ENCODE measurements around the gene CPB1.

The CPB1 gene

DNA sequence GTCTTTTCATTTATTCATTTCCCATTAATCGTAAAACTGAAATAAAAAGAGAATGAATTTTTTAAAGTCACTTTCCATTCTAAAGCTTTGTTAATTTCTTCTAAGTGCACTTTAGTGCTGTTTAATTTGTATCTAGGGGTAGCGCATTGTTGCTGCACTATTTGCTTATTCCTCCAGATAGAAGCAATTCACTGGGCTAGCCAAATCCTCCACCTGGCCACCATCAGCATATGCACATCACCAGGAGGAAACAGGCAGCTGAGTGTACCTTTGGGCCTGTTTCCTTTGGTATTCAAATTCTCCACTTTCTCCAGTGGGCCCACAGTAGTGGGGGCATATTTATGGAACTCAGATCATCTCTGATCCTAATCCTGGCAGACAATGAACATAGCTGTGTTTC is 29.8 kb upstream of the CPB1 start:
- Histone ChIP-seq H3K9ac (ENCODE audit: low read depth, low read length) (no peak overlapping the region), H3K27me3 (ENCODE audit: insufficient read depth, low read length) (no peaks in the 10 kb centered on the region), H3K27ac (ENCODE audit: low read depth, low read length) (no peak overlapping the region), H3K4me1 (ENCODE audit: insufficient read depth, low read length) (peaks cover 34% of the 10 kb centered on the region), H3K36me3 (ENCODE audit: insufficient read depth, low read length) (no peaks in the 10 kb centered on the region), H3K4me3 (ENCODE audit: low read length) (no peak overlapping the region), H3K9me3 (ENCODE audit: insufficient read depth, low read depth, low read length) (no peaks in the 10 kb centered on the region)
- 100% methylated on average over 1 of the region's 2 CpGs for WGBS

DNA sequence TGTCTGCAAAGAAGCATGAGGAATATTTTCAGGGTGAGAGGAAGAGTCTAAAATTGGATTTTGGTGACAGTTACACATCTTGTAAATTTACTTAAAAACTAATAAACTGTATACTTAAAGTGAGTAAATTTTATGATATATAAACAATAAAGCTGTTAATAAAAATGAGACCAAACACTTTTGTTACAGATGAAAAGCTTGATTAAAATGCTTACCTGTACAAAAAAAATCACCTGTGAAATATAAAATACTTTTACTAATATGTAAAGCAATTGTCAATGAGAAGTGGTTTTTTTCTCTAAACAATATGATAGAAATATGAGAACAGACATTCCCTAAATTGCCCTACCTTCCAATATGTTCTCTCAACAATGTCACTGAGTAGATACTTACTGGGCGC is 27.2 kb upstream of the CPB1 start:
- WGBS, result no CpG with 5 or more reads among the region's 1 CpG
- H3K36me3 ChIP-seq (ENCODE audit: insufficient read depth, low read length), result no peaks in the 10 kb centered on the region
- no peaks in the 10 kb centered on the region for H3K27me3 ChIP-seq (ENCODE audit: insufficient read depth, low read length)
- no peak overlapping the region for H3K9ac ChIP-seq (ENCODE audit: low read depth, low read length)
- peaks cover 28% of the 10 kb centered on the region for H3K4me1 ChIP-seq (ENCODE audit: insufficient read depth, low read length)
- no peak overlapping the region for H3K4me3 ChIP-seq (ENCODE audit: low read length)
- H3K27ac ChIP-seq (ENCODE audit: low read depth, low read length), result no peak overlapping the region
- no peaks in the 10 kb centered on the region for H3K9me3 ChIP-seq (ENCODE audit: insufficient read depth, low read depth, low read length)

DNA sequence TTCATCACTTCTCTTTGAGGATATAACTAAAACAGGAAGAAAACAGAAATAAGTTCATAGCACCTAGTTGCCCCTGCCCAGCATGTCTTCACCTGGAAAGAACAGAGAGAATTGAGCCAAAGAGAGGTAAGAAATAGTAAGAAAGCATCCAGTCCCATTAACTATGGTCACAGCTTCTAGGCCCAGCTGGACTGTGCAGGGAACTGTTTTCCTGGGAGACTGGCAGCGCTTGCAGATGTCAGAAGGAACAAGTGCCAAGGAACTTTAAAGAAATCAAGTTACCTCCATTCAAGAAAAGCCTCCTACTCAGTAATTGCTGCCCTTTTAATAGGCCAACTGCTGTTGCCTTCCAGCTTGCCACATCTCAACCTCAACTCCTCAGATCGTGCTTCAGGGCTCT is 17.8 kb upstream of the CPB1 start:
- H3K27ac ChIP-seq (ENCODE audit: low read depth, low read length), result no peak overlapping the region
- no peaks in the 10 kb centered on the region for H3K9me3 ChIP-seq (ENCODE audit: insufficient read depth, low read depth, low read length)
- no peaks in the 10 kb centered on the region for H3K36me3 ChIP-seq (ENCODE audit: insufficient read depth, low read length)
- H3K4me3 ChIP-seq (ENCODE audit: low read length), result no peak overlapping the region
- 90% methylated on average over 2 of the region's 2 CpGs for WGBS
- peaks cover 13% of the 10 kb centered on the region; the same call in 1 of the 2 replicates for H3K4me1 ChIP-seq (ENCODE audit: insufficient read depth, low read length)
- H3K9ac ChIP-seq (ENCODE audit: low read depth, low read length), result no peak overlapping the region
- H3K27me3 ChIP-seq (ENCODE audit: insufficient read depth, low read length), result no peaks in the 10 kb centered on the region

DNA sequence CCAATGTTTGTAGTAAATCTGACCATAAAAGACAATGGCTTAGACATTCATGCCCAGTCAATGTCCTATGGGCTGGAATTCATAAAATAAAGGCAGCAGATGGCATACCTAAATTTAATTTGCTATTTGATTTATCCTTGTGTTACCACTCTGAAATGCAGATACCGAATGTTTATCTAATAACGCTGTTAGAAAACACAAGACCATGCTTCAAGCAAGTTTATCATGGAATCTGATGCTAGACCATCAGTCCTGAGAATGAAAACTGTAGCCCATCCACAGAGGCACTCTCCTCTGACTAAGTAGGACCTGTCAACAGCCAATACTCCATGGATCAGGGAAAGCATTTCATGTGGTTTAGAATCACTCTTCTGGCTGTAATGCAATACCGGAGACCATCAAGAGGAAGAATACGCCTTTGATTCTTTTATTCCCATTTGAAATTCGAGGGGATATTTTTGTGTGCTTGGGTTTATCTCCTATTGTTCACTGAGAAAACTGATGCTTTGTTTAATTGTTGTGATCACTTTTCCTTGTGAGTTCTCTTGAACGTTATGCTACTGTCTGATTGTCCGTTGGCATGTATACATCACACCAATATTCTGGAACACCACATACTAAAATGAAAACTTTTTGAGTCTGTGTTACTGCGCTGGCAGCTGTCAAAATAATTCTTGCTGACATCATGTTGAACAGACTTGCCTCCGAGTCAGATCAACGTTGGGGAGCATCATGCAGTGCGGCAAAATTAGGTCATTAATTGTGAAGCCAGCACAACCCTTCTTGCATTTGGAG is 12.1 kb upstream of the CPB1 start:
- Histone ChIP-seq H3K36me3 (ENCODE audit: insufficient read depth, low read length) (no peaks in the 10 kb centered on the region), H3K9ac (ENCODE audit: low read depth, low read length) (no peak overlapping the region), H3K4me1 (ENCODE audit: insufficient read depth, low read length) (peaks cover 10% of the 10 kb centered on the region), H3K4me3 (ENCODE audit: low read length) (no peak overlapping the region), H3K27ac (ENCODE audit: low read depth, low read length) (no peak overlapping the region), H3K27me3 (ENCODE audit: insufficient read depth, low read length) (no peaks in the 10 kb centered on the region), H3K9me3 (ENCODE audit: insufficient read depth, low read depth, low read length) (no peaks in the 10 kb centered on the region)
- WGBS, result 95% methylated on average over 11 of the region's 11 CpGs

DNA sequence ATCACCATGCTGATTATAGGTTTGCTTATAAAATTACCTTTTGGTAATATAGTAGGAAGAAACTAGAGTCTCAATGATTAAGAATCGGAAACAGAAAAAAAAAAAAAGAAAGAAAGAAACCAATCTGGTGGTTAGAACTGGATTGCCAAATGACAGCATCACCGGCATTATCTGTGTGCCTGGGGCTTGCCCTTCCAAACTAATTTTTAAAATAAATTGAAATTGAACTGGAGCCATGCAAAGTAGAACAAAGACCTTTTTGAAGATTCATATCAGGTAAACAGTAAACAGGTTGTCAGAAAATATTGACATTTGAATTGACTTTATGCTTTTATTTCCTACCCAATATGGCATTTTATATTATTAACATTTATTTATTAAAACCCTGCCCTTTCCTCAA is 11.2 kb upstream of the CPB1 start:
- Histone ChIP-seq H3K27me3 (ENCODE audit: insufficient read depth, low read length) (no peaks in the 10 kb centered on the region), H3K36me3 (ENCODE audit: insufficient read depth, low read length) (no peaks in the 10 kb centered on the region), H3K9ac (ENCODE audit: low read depth, low read length) (no peak overlapping the region), H3K27ac (ENCODE audit: low read depth, low read length) (no peak overlapping the region), H3K4me1 (ENCODE audit: insufficient read depth, low read length) (peaks cover 18% of the 10 kb centered on the region), H3K4me3 (ENCODE audit: low read length) (no peak overlapping the region), H3K9me3 (ENCODE audit: insufficient read depth, low read depth, low read length) (no peaks in the 10 kb centered on the region)
- 94% methylated on average over 1 of the region's 2 CpGs for WGBS

DNA sequence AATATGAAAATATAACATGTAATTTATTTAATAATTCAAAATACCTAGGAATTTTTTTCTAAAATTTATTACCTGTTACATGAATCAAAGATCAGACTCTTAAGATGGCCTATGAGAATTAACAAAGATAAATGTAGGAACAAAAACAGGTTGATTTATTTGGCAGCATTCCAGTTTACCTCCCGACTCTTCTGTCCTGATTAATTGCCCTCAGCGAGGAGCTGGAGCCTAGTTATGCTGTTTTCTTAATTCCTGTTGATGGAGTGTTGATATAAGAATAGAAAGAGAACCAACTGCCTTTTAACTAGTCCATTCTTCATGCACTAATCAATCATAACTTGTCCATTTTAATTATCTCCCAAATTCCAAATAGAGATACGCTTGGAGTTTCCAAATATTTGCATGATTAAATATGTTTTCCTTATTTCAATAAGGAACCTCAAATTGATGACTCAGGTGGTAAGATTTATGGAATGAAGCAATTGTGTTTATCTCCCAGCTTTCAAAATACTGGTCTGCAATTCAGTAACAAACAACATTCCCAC is 10.6 kb upstream of the CPB1 start:
- Histone ChIP-seq H3K27me3 (ENCODE audit: insufficient read depth, low read length) (no peaks in the 10 kb centered on the region), H3K9ac (ENCODE audit: low read depth, low read length) (no peak overlapping the region), H3K36me3 (ENCODE audit: insufficient read depth, low read length) (no peaks in the 10 kb centered on the region), H3K27ac (ENCODE audit: low read depth, low read length) (no peak overlapping the region), H3K4me1 (ENCODE audit: insufficient read depth, low read length) (peaks cover 19% of the 10 kb centered on the region), H3K9me3 (ENCODE audit: insufficient read depth, low read depth, low read length) (no peaks in the 10 kb centered on the region), H3K4me3 (ENCODE audit: low read length) (no peak overlapping the region)
- WGBS, result 92% methylated on average over 2 of the region's 3 CpGs

DNA sequence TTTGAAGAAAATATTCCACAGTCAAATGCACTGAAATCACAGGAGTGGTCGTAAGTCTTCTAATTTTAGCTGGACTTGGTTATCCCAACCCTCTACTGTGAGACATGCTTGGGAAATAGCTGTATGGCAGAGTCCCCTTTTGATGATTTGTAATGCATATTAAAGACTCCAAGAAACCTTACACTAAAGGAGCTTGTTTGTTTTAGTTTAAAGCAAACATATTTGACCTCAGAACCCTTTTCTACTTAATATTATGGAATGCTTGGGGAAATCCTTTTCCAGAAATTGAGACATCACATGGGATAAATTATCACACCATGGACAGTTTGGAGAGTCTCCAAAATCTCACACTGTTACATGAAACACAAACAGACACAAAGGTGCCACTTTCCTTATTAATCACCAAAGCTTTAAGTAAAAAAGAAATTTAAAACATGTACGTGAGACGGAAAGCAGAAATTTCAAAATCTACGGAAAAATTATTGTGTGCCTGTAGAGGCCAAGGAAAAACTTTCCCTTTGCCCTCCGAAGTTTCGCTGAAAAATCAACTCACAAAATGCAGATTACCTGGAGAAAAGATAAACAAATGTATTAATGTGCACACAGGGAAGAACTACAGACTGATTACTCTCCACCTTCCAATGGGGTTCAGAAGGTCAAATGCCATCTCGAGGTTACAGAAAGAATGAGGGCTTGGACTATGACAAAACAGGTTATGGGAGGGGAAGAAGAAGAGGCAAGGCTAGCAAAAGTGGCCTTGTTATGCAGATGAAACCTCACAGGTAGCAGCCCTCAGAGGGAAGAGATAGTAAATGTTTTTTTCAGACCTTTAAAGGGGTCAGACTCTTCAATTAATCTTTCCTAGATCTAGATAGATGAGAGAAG is 7.0 kb upstream of the CPB1 start:
- no peak overlapping the region for H3K4me3 ChIP-seq (ENCODE audit: low read length)
- no peaks in the 10 kb centered on the region for H3K27me3 ChIP-seq (ENCODE audit: insufficient read depth, low read length)
- no peaks in the 10 kb centered on the region for H3K36me3 ChIP-seq (ENCODE audit: insufficient read depth, low read length)
- H3K27ac ChIP-seq (ENCODE audit: low read depth, low read length), result no peak overlapping the region
- WGBS, result 79% methylated on average over 7 of the region's 7 CpGs
- H3K9ac ChIP-seq (ENCODE audit: low read depth, low read length), result no peak overlapping the region
- H3K4me1 ChIP-seq (ENCODE audit: insufficient read depth, low read length), result peaks cover 19% of the 10 kb centered on the region
- no peaks in the 10 kb centered on the region for H3K9me3 ChIP-seq (ENCODE audit: insufficient read depth, low read depth, low read length)

DNA sequence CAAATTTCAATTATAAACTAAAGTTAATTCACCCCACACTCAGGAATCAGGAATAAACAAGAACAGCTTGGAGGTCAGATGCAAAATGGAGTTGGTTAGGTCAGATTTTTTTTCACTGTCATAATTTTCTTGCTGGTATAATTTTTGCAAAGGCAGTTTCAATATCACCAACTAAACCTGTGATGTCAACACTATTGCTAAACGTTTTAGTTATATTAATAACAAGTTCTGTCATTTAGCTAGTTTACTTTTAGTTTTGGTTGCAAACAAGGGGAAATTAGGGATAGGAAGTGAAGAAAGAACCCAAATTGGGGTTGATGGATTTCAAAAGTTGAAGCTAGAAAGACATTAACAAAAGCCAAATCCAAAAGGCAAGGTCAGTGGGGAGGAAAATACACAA is 4.6 kb upstream of the CPB1 start:
- Histone ChIP-seq H3K4me3 (ENCODE audit: low read length) (no peak overlapping the region), H3K27me3 (ENCODE audit: insufficient read depth, low read length) (no peaks in the 10 kb centered on the region), H3K9me3 (ENCODE audit: insufficient read depth, low read depth, low read length) (no peaks in the 10 kb centered on the region), H3K9ac (ENCODE audit: low read depth, low read length) (no peak overlapping the region), H3K36me3 (ENCODE audit: insufficient read depth, low read length) (no peaks in the 10 kb centered on the region), H3K4me1 (ENCODE audit: insufficient read depth, low read length) (peaks cover 19% of the 10 kb centered on the region), H3K27ac (ENCODE audit: low read depth, low read length) (no peak overlapping the region)
- no CpG with 5 or more reads among the region's 1 CpG for WGBS

DNA sequence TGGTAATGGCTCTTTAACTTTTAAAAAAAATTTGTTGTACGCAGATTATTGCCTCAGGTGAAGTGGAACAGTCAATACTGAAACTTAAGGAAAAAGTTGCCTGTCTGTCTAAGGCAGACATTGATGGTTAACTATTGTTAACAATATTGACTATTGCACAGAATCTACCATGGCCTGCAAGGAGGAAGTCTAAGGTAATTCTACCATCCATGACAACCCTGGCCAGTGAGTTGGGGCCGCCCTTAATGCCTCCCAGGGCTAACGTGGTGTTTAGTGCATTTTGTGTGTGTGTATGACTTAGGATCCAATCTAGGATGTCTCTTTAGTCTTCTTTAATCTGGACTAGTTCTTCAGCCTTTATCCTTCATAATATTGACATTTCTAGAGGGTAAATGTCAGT is 2.1 kb upstream of the CPB1 start:
- no peaks in the 10 kb centered on the region for H3K9me3 ChIP-seq (ENCODE audit: insufficient read depth, low read depth, low read length)
- H3K9ac ChIP-seq (ENCODE audit: low read depth, low read length), result no peak overlapping the region
- WGBS, result 93% methylated on average over 3 of the region's 3 CpGs

DNA sequence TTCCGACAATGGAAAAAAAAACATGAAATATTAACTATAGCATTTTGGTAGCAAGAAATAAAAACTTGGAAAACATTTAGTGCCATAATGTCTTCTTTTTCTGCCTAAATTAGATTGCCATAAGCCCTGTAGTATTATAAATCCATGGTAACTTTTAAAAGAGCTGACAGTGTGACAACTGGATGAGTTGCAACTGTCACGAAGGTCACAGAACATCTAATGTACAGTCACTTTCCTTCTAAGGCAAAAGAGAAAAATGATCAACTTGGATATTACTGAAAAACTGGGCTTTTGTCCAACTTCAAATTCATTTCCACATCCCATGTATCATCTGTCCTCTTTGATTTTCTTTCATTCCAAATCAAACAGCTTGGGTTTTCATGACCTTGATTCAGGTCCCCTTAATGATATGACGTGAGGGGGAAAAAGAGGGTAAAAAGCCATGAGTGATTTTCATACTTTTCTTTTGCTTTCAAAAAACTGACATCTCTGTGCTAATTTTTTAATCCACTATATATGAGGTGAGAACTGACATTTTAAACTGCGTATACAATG is 602 bp downstream of the CPB1 start:
- H3K4me3 ChIP-seq (ENCODE audit: low read length), result no peak overlapping the region
- H3K9me3 ChIP-seq (ENCODE audit: insufficient read depth, low read depth, low read length), result no peaks in the 10 kb centered on the region
- WGBS, result 100% methylated on average over 3 of the region's 4 CpGs
- H3K9ac ChIP-seq (ENCODE audit: low read depth, low read length), result no peak overlapping the region
- H3K27ac ChIP-seq (ENCODE audit: low read depth, low read length), result no peak overlapping the region
- no peaks in the 10 kb centered on the region for H3K36me3 ChIP-seq (ENCODE audit: insufficient read depth, low read length)
- H3K27me3 ChIP-seq (ENCODE audit: insufficient read depth, low read length), result no peaks in the 10 kb centered on the region
- no peaks in the 10 kb centered on the region for H3K4me1 ChIP-seq (ENCODE audit: insufficient read depth, low read length)

More for the DNA sequence above, 2.1 kb upstream of the CPB1 start:
- H3K36me3 ChIP-seq (ENCODE audit: insufficient read depth, low read length), result no peaks in the 10 kb centered on the region
- no peaks in the 10 kb centered on the region for H3K27me3 ChIP-seq (ENCODE audit: insufficient read depth, low read length)
- no peak overlapping the region for H3K27ac ChIP-seq (ENCODE audit: low read depth, low read length)
- peaks cover 9% of the 10 kb centered on the region for H3K4me1 ChIP-seq (ENCODE audit: insufficient read depth, low read length)
- H3K4me3 ChIP-seq (ENCODE audit: low read length), result no peak overlapping the region

DNA sequence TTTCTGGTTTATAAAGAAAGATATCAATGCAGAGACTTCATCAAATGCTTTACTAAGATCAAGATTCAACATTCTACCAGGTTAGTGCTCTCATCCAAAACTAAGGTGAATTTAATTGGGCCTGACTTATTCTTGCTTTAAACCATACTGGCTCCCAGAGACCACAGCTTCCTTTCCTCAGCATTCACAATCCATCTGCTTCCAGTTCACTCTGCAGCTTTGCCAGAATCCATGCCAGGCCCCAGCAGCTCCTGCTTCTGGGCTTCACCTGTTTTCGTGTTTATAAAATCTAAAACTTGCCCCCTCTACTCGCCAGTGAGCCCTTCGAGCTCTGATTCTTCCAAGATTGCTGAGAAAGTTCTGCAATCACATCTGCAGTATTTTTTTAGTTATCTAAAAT is 2.3 kb downstream of the CPB1 start:
- H3K9ac ChIP-seq (ENCODE audit: low read depth, low read length), result no peak overlapping the region
- H3K36me3 ChIP-seq (ENCODE audit: insufficient read depth, low read length), result no peaks in the 10 kb centered on the region
- 87% methylated on average over 3 of the region's 3 CpGs for WGBS
- H3K4me3 ChIP-seq (ENCODE audit: low read length), result no peak overlapping the region
- H3K27me3 ChIP-seq (ENCODE audit: insufficient read depth, low read length), result no peaks in the 10 kb centered on the region
- no peak overlapping the region for H3K27ac ChIP-seq (ENCODE audit: low read depth, low read length)
- H3K4me1 ChIP-seq (ENCODE audit: insufficient read depth, low read length), result no peaks in the 10 kb centered on the region
- H3K9me3 ChIP-seq (ENCODE audit: insufficient read depth, low read depth, low read length), result no peaks in the 10 kb centered on the region
